Testis (tissue), 3 donors: ENCODE results near the gene FOXC2. TPM values are rescaled to one million over a fixed set of nuclear protein-coding genes. Genes with fewer than 3 reads are reported as not detected.

Experiments used
- DNase-seq: peaks from one replicate; pipeline ENCODE4 v3.0.0-alpha.2; 2019
- H3K27ac ChIP-seq, 2 donors: fragments of 200-600 bp; sonication (generic); one replicate each; pipeline ENCODE4 v1.5.1; 2019
- H3K27me3 ChIP-seq: fragments of 200-600 bp; sonication (generic); one replicate; pipeline ENCODE4 v1.5.1; 2019
- H3K36me3 ChIP-seq: fragments of 200-600 bp; sonication (generic); one replicate; pipeline ENCODE4 v1.5.1; 2017; ENCODE audit warnings: low read depth; ENCODE audit errors: missing control alignments
- H3K4me1 ChIP-seq: fragments of 200-600 bp; sonication (generic); one replicate; pipeline ENCODE4 v1.5.1; 2019
- H3K4me3 ChIP-seq, 2 donors: fragments of 200-600 bp; sonication (generic); one replicate each; pipeline ENCODE4 v1.5.1; 2017 to 2019
- H3K9me3 ChIP-seq: fragments of 200-600 bp; sonication (generic); one replicate; pipeline ENCODE4 v1.5.1; 2017
- CTCF ChIP-seq, 3 experiments: fragments of 450-650 bp in 2 of 3; fragments of 200-600 bp in 1 of 3; sonication (generic) in 1 of 3; IDR thresholded peaks; one replicate each; pipeline ENCODE4 v1.5.1; 2016 to 2019; ENCODE audit warnings: antibody characterized with exemption in 3 of 3, mild to moderate bottlenecking in 2 of 3, moderate library complexity in 1 of 3
- POLR2A ChIP-seq: fragments of 450-650 bp; IDR thresholded peaks from one replicate; pipeline ENCODE4 v1.6.1; 2017; ENCODE audit warnings: antibody characterized with exemption, mild to moderate bottlenecking, moderate library complexity
- WGBS, 2 donors: methylation state at CpG; one replicate each; pipeline ENCODE4 v1.1.5; 2018; 5-methylcytosine and 5-hydroxymethylcytosine counted together
- intact Hi-C: fragments of 100-400 bp; cut with DNase I; formaldehyde crosslinking; loops from one replicate; pipeline ENCODE4 v1.15.1; 2023; ENCODE audit warnings: low total_unique reads
- polyA plus RNA-seq: library from polyadenylated mRNA; stranded (reverse); fragments of 350-450 nt; fragmentation: Illumina TruSeq; extraction: RNeasy Lipid Tissue Mini Kit (QIAGEN cat#74804); gene quantifications from one replicate; pipeline ENCODE4 v1.2.3, GENCODE V29; 2014; ENCODE audit warnings: low read depth, low replicate concordance; ENCODE audit not compliant: insufficient read depth
- total RNA-seq, 2 donors: library from RNA; depleted of rRNA; stranded (reverse); fragments of >200 nt; gene quantifications; one replicate each; pipeline ENCODE4 v1.2.3, GENCODE V29; 2016

Gene FOXC2
- total and polyA plus RNA-seq, 3 donors from 2014 or later: 3.9 to 11.2 (median 7.6) TPM

DNA sequence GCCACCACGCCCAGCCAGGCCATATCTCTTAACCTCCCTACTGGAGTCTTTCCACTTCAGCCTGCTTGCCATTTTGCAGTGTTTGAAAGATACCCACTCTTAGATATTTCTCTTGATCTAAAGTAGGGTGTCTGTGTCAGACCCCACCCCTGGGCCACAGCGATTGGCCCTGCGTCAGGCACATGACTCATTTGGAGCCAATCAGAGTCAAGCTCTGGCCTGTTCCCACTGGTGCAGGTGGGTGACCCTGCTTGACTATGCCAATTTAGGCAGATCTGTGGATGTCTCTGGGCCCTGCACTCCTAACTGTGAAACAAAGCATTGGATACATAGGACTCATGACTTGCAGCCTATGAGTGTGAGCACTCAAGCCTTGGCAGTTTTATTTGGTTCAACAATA is 39.3 kb downstream of the FOXC2 start:
- no peaks in the 10 kb centered on the region for H3K27me3 ChIP-seq
- H3K4me3 ChIP-seq: no peak overlapping the region
- no peaks in the 10 kb centered on the region for H3K4me1 ChIP-seq
- H3K27ac ChIP-seq: no peak overlapping the region
- DNase-seq: peak; percentile 50
- TF ChIP-seq POLR2A: no peak
- no peaks in the 10 kb centered on the region for H3K9me3 ChIP-seq
- no peaks in the 10 kb centered on the region for H3K36me3 ChIP-seq
- WGBS, 2 donors: 68 to 76% methylated on average over 3 of the region's 3 CpGs
- intact Hi-C loops: no loop called here

DNA sequence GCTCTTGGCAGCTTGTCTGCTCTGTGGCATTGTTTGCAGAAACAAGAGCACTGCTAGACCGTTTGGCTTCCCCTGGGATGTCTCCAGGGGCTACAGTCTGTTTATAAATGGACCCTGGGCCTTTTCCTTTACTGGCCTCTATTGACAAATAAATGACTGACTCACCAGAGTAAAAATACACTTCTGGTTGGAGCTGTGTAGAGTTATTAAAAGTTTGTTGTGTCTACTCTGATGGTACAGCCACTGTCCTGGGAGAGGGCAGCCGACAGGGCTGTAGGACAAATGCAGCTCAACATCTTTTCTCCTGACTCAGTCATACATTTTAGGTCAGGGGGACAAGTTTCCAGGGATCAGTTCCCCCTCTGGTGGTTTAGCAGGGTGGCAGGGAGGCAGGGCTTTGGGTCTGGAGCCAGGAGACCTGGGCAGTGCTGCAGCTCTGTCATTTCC is 41.7 kb downstream of the FOXC2 start:
- Histone ChIP-seq H3K9me3 (no peaks in the 10 kb centered on the region), H3K36me3 (no peaks in the 10 kb centered on the region), H3K4me3 (no peak overlapping the region), H3K27me3 (no peaks in the 10 kb centered on the region), H3K4me1 (no peaks in the 10 kb centered on the region), H3K27ac (no peak overlapping the region)
- WGBS, 2 donors: 63 to 67% methylated on average over 2 of the region's 2 CpGs
- DNase-seq: no peak
- intact Hi-C loops: no loop called here
- TF ChIP-seq POLR2A (no peak), CTCF (IDR thresholded peaks at IDR 0.05) (no peak)

DNA sequence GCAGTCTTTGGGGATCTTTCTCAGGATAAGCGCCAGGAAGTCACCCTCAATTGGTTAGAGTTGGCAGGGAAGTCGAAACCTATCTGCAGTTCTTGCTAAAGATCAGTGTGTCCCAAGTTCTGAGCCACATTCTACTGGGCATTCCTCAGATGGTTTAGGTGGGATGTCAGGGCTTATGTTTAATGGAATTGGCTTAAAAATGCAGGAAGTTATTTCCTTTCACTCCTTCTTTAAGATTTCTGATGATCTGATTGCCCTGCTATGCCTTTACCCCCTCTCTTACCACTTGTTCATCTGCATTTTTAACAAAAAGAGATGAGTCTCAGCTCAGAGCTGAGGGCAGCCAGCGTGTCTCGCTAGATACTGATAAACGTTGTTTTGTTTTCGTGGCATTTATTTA is 42.5 kb downstream of the FOXC2 start:
- Histone ChIP-seq H3K4me1 (no peaks in the 10 kb centered on the region), H3K4me3 (no peak overlapping the region), H3K9me3 (no peaks in the 10 kb centered on the region), H3K27ac (no peak overlapping the region), H3K36me3 (no peaks in the 10 kb centered on the region), H3K27me3 (no peaks in the 10 kb centered on the region)
- DNase-seq: no peak
- TF ChIP-seq POLR2A: no peak
- no peak for TF ChIP-seq CTCF (IDR thresholded peaks at IDR 0.05)
- intact Hi-C loops: no loop called here
- 77 to 87% methylated on average over 6 of the region's 6 CpGs for WGBS, 2 donors

DNA sequence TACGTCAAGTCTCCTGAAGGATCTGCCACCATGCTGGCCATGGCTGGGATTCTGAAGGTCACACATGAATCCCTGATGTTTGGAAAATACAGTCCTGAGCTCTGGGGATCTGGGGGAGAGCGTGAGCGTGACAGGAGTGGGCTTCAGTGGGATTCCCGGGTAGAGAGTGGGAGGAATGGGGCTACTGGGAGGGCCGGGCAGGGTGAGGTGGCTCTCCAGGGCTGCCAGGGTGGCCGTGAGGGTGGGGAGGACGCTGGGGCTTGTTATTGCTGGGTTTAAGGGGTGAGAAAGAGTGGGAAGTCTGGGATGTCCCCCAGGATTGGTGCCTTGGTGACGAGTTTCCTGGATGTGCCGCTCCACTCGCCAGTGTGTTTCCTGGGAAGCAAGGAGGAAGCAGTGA is 43.0 kb downstream of the FOXC2 start:
- intact Hi-C loops: no loop called here
- H3K36me3 ChIP-seq: no peaks in the 10 kb centered on the region
- no peak for DNase-seq
- H3K27ac ChIP-seq: no peak overlapping the region
- H3K9me3 ChIP-seq: no peaks in the 10 kb centered on the region
- H3K4me3 ChIP-seq: no peak overlapping the region
- peaks cover 2% of the 10 kb centered on the region for H3K4me1 ChIP-seq
- WGBS, 2 donors: 86 to 92% methylated on average over 10 of the region's 10 CpGs
- TF ChIP-seq CTCF (IDR thresholded peaks at IDR 0.05) (no peak), POLR2A (no peak)
- no peaks in the 10 kb centered on the region for H3K27me3 ChIP-seq

GRCh38 chr16:86610779-86611524 is 44.3 kb downstream of the FOXC2 start:
- Histone ChIP-seq H3K9me3 (no peaks in the 10 kb centered on the region), H3K36me3 (no peaks in the 10 kb centered on the region), H3K27ac (no peak overlapping the region), H3K4me1 (peaks cover 3% of the 10 kb centered on the region), H3K27me3 (no peaks in the 10 kb centered on the region), H3K4me3 (no peak overlapping the region)
- intact Hi-C loops: no loop called here
- WGBS, 2 donors: 46 to 56% methylated on average over 4 to 18 of the region's 18 CpGs
- TF ChIP-seq CTCF (IDR thresholded peaks at IDR 0.05) (no peak), POLR2A (no peak)
- no peak for DNase-seq
